ENCODE results near the gene PHKB.

DNA sequence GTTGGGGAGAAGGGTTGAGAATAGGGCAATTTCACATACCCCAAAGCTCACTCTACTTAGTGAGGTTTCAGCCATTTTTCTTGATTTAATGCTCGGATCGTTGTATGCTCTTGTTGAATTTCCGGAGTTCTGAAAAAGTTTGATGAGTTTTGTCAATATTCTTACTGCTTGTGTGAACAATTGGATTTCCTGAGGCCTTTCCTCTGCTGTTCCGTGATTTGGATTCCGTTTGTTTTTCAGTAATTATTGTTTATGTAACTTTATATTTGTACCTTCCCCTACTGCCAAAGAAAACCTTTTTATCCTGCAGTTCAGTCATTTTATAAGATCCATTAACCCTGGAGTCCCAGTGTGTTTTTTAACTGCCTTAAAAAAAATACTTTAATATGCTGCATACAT, 62.9 kb downstream of the PHKB start:
- TF ChIP-seq, protein P1, sequence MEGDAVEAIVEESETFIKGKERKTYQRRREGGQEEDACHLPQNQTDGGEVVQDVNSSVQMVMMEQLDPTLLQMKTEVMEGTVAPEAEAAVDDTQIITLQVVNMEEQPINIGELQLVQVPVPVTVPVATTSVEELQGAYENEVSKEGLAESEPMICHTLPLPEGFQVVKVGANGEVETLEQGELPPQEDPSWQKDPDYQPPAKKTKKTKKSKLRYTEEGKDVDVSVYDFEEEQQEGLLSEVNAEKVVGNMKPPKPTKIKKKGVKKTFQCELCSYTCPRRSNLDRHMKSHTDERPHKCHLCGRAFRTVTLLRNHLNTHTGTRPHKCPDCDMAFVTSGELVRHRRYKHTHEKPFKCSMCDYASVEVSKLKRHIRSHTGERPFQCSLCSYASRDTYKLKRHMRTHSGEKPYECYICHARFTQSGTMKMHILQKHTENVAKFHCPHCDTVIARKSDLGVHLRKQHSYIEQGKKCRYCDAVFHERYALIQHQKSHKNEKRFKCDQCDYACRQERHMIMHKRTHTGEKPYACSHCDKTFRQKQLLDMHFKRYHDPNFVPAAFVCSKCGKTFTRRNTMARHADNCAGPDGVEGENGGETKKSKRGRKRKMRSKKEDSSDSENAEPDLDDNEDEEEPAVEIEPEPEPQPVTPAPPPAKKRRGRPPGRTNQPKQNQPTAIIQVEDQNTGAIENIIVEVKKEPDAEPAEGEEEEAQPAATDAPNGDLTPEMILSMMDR (IDR thresholded peaks at IDR 0.05), result no peak
- no peak for TF ChIP-seq POLR2A (IDR thresholded peaks at IDR 0.05)

Measured in uterus (tissue), 2 donors.